Measurements from ENCODE around the gene RAB6A. TPM values are rescaled to one million over a fixed set of nuclear protein-coding genes. Genes with fewer than 3 reads are reported as not detected.

RAB6A gene
- total RNA-seq, 5 donors from 2014 or later (not counting 1 experiment from before 2014, with no cell fraction given): 58.1 to 118 (median 102) TPM

DNA sequence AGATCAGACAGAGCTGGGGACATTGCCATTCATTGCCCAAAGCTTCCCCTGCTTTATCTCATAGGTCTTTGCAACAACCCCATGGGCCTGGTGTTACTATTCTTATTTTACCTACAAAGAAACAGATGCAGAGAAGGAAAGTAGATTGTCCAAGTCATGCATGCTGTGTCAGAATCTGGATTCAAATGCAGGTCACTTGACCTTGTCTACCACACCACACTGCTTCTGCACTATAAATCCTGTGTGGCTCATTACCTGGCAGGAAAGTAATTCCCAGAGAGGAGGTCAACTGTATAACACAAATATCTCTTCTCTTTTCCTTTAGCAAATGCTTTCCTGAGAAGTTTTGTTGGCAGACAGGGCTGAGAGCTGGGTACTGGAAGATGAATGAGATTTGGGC lies 96.0 kb downstream of the RAB6A start:
- ChIA-PET CTCF (no interaction called here), POLR2A (no interaction called here)
- no peaks in the 10 kb centered on the region for H3K27me3 Mint-ChIP-seq
- Histone ChIP-seq H3K4me1 (ENCODE audit: control insufficient read depth in 1 of 2, extremely low read depth in 1 of 2, insufficient read depth in 2 of 2, low read length in 2 of 2) (peaks cover 0 to 17% of the 10 kb centered on the region in 2 experiments), H3K4me3 (ENCODE audit: control insufficient read depth in 1 of 2, extremely low read depth in 1 of 2, low read length in 1 of 2) (no peak overlapping the region), H3K9me3 (no peaks in the 10 kb centered on the region), H3K36me3 (ENCODE audit: control insufficient read depth in 2 of 2, extremely low read depth in 1 of 2, insufficient read depth in 1 of 2, low read length in 1 of 2) (peaks cover 0 to 2% of the 10 kb centered on the region in 2 donors), H3K27me3 (replicated peaks in 1 of 2; ENCODE audit: control insufficient read depth in 2 of 2, extremely low read depth in 1 of 2, insufficient read depth in 2 of 2, low read length in 1 of 2) (peaks cover 0 to 7% of the 10 kb centered on the region in 2 experiments), H3K27ac (ENCODE audit: low read length) (no peak overlapping the region)
- no peak for DNase-seq
- no peaks in the 10 kb centered on the region for H3K36me3 Mint-ChIP-seq
- peaks cover 12 to 20% (median 18%) of the 10 kb centered on the region in 3 donors for H3K4me1 Mint-ChIP-seq
- no peak overlapping the region for H3K4me3 Mint-ChIP-seq
- H3K9me3 Mint-ChIP-seq: no peaks in the 10 kb centered on the region
- no peak for ATAC-seq (replicated peaks in 1 of 4)
- H3K27ac Mint-ChIP-seq: peak overlapping the region; percentile 78

DNA sequence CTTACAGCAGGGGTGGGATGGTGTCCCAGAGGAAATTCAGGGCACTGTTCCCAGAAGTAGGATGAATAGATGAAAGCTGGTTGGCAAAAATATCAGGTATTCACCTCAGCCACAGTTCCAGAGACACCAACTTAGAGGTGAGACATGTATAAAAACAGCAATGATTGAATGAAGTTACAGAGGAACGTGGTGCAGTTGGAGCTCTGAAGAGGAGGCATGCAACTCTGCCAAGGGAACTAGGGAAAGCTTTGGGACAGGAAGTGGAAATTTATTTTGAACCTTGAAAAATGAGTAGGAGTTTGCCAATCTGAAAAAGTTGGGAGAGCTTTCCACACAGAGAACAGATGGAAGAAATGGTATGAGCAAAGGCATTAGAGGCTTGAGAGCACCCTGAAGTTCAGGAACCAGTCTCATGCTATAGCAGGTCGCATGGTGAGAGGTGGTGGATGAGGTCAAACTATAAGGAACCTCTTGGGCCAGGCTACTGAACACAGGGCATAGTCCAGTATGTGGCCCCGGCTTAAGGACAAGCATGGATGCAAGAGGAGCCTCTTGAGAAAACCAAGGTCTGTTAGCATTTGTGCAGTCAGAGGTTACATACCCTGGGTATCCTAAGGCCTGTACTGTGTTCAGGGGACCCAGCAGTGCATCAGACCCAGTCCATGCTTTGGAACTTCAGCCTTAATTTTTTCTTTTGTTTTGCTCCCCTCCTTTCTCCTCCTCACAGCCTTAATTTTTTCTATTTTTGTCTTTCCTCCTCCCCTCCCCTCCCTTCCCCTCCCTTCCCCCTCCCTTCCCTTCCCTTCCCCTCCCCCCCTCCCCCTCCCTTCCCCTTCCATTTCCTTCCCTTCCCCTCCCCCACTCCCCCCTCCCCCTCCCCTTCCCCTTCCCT lies 97.0 kb downstream of the RAB6A start:
- Mint-ChIP-seq H3K4me3 (no peak overlapping the region), H3K4me1 (peaks cover 12 to 20% (median 18%) of the 10 kb centered on the region in 3 donors), H3K9me3 (no peaks in the 10 kb centered on the region), H3K36me3 (no peaks in the 10 kb centered on the region), H3K27ac (peak overlapping the region; percentile 23 to 41), H3K27me3 (no peaks in the 10 kb centered on the region)
- CTCF ChIA-PET: interaction anchor here in 1 of 2 donors (0.7 to 4.0 kb wide), 2 partner anchors 38 to 312 kb away, joined by 4 to 16 read pairs; no protein-coding TSS in a partner anchor
- peaks cover 0 to 7% of the 10 kb centered on the region in 2 experiments for H3K27me3 ChIP-seq (replicated peaks in 1 of 2; ENCODE audit: control insufficient read depth in 2 of 2, extremely low read depth in 1 of 2, insufficient read depth in 2 of 2, low read length in 1 of 2)
- DNase-seq (no peak), ATAC-seq (replicated peaks in 1 of 4) (no peak)
- H3K36me3 ChIP-seq (ENCODE audit: control insufficient read depth in 2 of 2, extremely low read depth in 1 of 2, insufficient read depth in 1 of 2, low read length in 1 of 2): peaks cover 0 to 2% of the 10 kb centered on the region in 2 donors
- POLR2A ChIA-PET: interaction anchor here in 1 of 2 donors (0.6 kb wide), 1 partner anchor 51 kb away, joined by 4 read pairs; no protein-coding TSS in a partner anchor
- H3K27ac ChIP-seq (ENCODE audit: low read length): peak overlapping the region; percentile 27
- no peaks in the 10 kb centered on the region for H3K9me3 ChIP-seq
- H3K4me3 ChIP-seq (ENCODE audit: control insufficient read depth in 1 of 2, extremely low read depth in 1 of 2, low read length in 1 of 2): no peak overlapping the region
- H3K4me1 ChIP-seq (ENCODE audit: control insufficient read depth in 1 of 2, extremely low read depth in 1 of 2, insufficient read depth in 2 of 2, low read length in 2 of 2): peaks cover 0 to 17% of the 10 kb centered on the region in 2 experiments
- 90% methylated on average over 3 of the region's 3 CpGs for WGBS (ENCODE audit: insufficient coverage)

DNA sequence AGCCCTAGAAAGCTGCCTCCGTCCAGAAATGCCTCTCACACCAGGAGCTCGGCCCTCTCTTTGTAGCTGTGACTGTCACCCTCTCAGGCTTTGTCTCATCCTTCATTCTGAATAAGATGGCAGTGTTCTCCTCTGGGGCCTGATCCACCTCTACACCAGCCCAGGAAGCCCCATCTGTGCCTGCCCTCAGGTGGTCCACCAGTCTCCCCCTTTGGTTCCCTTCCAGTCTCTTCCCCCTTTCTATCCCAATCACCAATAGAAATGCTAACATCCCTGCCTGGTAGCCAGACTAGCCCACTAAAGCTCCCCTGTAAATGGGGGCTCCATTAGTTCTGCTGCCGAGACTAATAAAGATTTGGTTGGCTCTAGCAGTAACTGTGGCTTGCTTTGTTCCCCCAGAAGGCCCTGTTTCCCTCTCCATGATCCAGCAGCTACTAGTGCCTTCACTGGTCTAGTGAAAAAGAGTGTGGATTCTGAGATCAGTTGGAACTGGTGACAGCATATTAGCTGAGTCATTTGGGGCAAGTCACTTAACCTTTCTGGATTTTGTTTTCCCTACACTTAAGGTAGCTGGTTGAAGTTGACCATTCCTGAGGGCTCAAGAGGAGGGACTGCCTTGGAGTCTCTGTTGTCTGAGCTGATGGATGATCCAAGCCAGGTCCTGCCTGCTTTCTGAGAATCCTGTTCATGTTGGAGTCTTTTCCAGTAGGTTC lies 98.3 kb downstream of the RAB6A start:
- peaks cover 12 to 20% (median 18%) of the 10 kb centered on the region in 3 donors for H3K4me1 Mint-ChIP-seq
- peaks cover 4% of the 10 kb centered on the region for H3K36me3 Mint-ChIP-seq
- Histone ChIP-seq H3K4me1 (ENCODE audit: control insufficient read depth in 1 of 2, extremely low read depth in 1 of 2, insufficient read depth in 2 of 2, low read length in 2 of 2) (peaks cover 0 to 17% of the 10 kb centered on the region in 2 experiments), H3K36me3 (ENCODE audit: control insufficient read depth in 2 of 2, extremely low read depth in 1 of 2, insufficient read depth in 1 of 2, low read length in 1 of 2) (peaks cover 0 to 2% of the 10 kb centered on the region in 2 donors), H3K27me3 (replicated peaks in 1 of 2; ENCODE audit: control insufficient read depth in 2 of 2, extremely low read depth in 1 of 2, insufficient read depth in 2 of 2, low read length in 1 of 2) (peaks cover 0 to 7% of the 10 kb centered on the region in 2 experiments), H3K27ac (ENCODE audit: low read length) (no peak overlapping the region), H3K4me3 (ENCODE audit: control insufficient read depth in 1 of 2, extremely low read depth in 1 of 2, low read length in 1 of 2) (no peak overlapping the region), H3K9me3 (no peaks in the 10 kb centered on the region)
- 96% methylated on average over 2 of the region's 3 CpGs for WGBS (ENCODE audit: insufficient coverage)
- no peak for ATAC-seq (replicated peaks in 1 of 4)
- H3K27me3 Mint-ChIP-seq: no peaks in the 10 kb centered on the region
- DNase-seq: no peak
- H3K4me3 Mint-ChIP-seq: no peak overlapping the region
- peak overlapping the region; percentile 5 to 53 for H3K27ac Mint-ChIP-seq
- POLR2A ChIA-PET: no interaction called here
- H3K9me3 Mint-ChIP-seq: no peaks in the 10 kb centered on the region
- CTCF ChIA-PET: interaction anchor here (0.6 to 4.9 kb wide), 5 partner anchors 37 to 519 kb away, joined by 3 to 68 read pairs (median 16); no protein-coding TSS in a partner anchor

DNA sequence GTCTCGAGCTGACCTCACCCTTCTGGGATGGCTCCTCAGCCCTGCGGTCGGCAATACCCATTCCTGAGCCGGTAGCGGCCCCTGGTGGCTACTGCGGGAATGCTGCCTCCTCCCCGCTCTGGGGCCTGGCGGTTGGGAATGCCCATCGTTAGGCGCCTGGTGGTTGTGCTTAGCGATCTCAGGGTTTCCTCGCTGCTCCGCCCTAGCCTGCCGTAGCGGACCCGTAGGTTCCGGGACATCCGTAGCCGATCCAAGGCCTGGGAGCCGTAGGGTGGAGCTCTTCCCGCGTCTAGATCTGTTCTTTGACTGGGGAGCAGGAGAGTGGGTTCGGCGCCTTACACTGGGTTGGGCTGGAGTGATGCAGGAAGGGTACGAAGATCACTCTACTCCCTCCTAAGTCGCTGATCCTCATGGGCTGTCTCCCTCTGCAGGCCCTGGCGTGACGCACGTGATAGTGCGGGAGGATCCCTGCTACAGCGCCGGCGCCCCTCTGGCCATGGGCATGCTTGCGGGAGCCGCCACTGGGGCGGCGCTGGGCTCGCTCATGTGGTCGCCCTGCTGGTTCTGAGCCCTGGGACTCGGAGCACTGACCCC lies 99.7 kb downstream of the RAB6A start:
- Mint-ChIP-seq H3K27ac (no peak overlapping the region), H3K27me3 (no peaks in the 10 kb centered on the region), H3K9me3 (no peaks in the 10 kb centered on the region), H3K4me1 (peaks cover 12 to 20% (median 18%) of the 10 kb centered on the region in 3 donors), H3K4me3 (peak overlapping the region in 2 of 3 donors; percentile 22 to 52), H3K36me3 (peaks cover 5% of the 10 kb centered on the region)
- Histone ChIP-seq H3K27me3 (replicated peaks in 1 of 2; ENCODE audit: control insufficient read depth in 2 of 2, extremely low read depth in 1 of 2, insufficient read depth in 2 of 2, low read length in 1 of 2) (peaks cover 0 to 7% of the 10 kb centered on the region in 2 experiments), H3K4me3 (ENCODE audit: control insufficient read depth in 1 of 2, extremely low read depth in 1 of 2, low read length in 1 of 2) (peak overlapping the region in 1 of 2 donors; percentile 9), H3K9me3 (no peaks in the 10 kb centered on the region), H3K4me1 (ENCODE audit: control insufficient read depth in 1 of 2, extremely low read depth in 1 of 2, insufficient read depth in 2 of 2, low read length in 2 of 2) (peaks cover 0 to 17% of the 10 kb centered on the region in 2 experiments), H3K36me3 (ENCODE audit: control insufficient read depth in 2 of 2, extremely low read depth in 1 of 2, insufficient read depth in 1 of 2, low read length in 1 of 2) (peaks cover 0 to 2% of the 10 kb centered on the region in 2 donors), H3K27ac (ENCODE audit: low read length) (no peak overlapping the region)
- DNase-seq (peak; percentile 45 to 90 (median 74)), ATAC-seq (replicated peaks in 1 of 4) (peak; percentile 85 to 98 (median 90))
- ChIA-PET CTCF (interaction anchor here (0.5 to 4.9 kb wide), 10 partner anchors 20 to 310 kb away, joined by 3 to 68 read pairs (median 4); no protein-coding TSS in a partner anchor), POLR2A (interaction anchor here (0.6 to 1.0 kb wide), 2 partner anchors 38 to 66 kb away, joined by 3 read pairs; no protein-coding TSS in a partner anchor)
- 23% methylated on average over 35 of the region's 40 CpGs for WGBS (ENCODE audit: insufficient coverage)

DNA sequence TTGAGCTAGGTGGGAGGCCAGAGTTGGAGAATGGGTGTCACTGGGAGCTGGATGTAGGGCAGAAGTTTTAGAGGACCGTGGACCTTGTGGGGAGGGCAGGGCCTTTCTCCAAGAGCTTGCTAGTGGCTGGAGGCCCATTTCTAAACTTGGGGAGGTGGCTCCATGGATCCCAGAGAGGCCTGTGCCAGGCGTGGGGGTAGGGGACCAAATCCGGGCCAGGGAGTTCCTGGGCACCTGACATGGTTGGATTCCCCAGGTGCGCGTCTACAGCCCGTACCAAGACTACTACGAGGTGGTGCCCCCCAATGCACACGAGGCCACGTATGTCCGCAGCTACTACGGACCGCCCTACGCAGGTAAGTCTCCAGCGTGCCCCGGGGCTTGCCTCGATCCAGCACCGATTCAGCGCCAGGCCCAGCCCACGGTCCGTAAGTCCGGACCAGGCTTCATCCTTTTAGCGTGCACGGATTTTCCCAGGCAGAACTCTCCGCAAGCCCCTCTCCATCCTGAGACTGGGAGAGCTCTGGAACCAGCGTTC lies 100.3 kb downstream of the RAB6A start:
- Mint-ChIP-seq H3K27ac (no peak overlapping the region), H3K27me3 (no peaks in the 10 kb centered on the region), H3K4me3 (peak overlapping the region in 2 of 3 donors; percentile 22 to 52), H3K9me3 (no peaks in the 10 kb centered on the region), H3K36me3 (peaks cover 10% of the 10 kb centered on the region), H3K4me1 (peaks cover 12 to 20% (median 18%) of the 10 kb centered on the region in 3 donors)
- H3K27me3 ChIP-seq (replicated peaks in 1 of 2; ENCODE audit: control insufficient read depth in 2 of 2, extremely low read depth in 1 of 2, insufficient read depth in 2 of 2, low read length in 1 of 2): peaks cover 0 to 7% of the 10 kb centered on the region in 2 experiments
- ChIA-PET CTCF (interaction anchor here (0.5 to 4.9 kb wide), 13 partner anchors 12 to 903 kb away, joined by 3 to 68 read pairs (median 4); no protein-coding TSS in a partner anchor), POLR2A (interaction anchor here (0.6 to 1.0 kb wide), 2 partner anchors 37 to 67 kb away, joined by 3 read pairs; no protein-coding TSS in a partner anchor)
- H3K4me1 ChIP-seq (ENCODE audit: control insufficient read depth in 1 of 2, extremely low read depth in 1 of 2, insufficient read depth in 2 of 2, low read length in 2 of 2): peaks cover 0 to 17% of the 10 kb centered on the region in 2 experiments
- no peaks in the 10 kb centered on the region for H3K9me3 ChIP-seq
- no peak overlapping the region for H3K27ac ChIP-seq (ENCODE audit: low read length)
- DNase-seq (no peak), ATAC-seq (replicated peaks in 1 of 4) (peak in 3 of 4 experiments; percentile 26 to 43 (median 41))
- H3K4me3 ChIP-seq (ENCODE audit: control insufficient read depth in 1 of 2, extremely low read depth in 1 of 2, low read length in 1 of 2): peak overlapping the region in 1 of 2 donors; percentile 9
- peaks cover 0 to 2% of the 10 kb centered on the region in 2 donors for H3K36me3 ChIP-seq (ENCODE audit: control insufficient read depth in 2 of 2, extremely low read depth in 1 of 2, insufficient read depth in 1 of 2, low read length in 1 of 2)
- WGBS (ENCODE audit: insufficient coverage): 55% methylated on average over 25 of the region's 25 CpGs

Data from T-cell (primary cell).